Measurements from ENCODE around the gene NKX6-1.
A peak's percentile ranks its signal among the peaks of the same experiment; 100 is the strongest.

NKX6-1 gene

DNA sequence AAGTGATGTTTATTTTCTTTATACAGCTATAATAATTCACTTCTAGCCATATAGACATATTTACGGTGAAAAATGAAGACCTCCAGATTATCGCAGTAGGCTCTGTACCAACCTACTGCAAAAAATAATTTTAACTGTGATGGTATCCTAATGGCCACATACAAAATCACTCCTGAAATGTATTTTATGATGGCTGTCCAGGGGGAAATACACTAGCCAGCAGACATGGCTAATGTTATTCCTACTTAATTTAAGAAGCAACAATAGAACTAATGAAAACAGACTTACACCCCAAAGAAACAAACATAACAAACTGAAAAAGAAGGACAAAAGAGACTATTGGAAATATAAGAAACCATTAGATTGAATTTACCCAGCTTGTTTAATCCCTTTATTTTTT is 4.6 kb downstream of the NKX6-1 start:
- Mint-ChIP-seq H3K36me3 (ENCODE audit: low read depth) (no peaks in the 10 kb centered on the region), H3K27me3 (ENCODE audit: low read depth) (peaks cover 98% of the 10 kb centered on the region), H3K4me3 (no peak overlapping the region), H3K27ac (no peak overlapping the region), H3K4me1 (peaks cover 29% of the 10 kb centered on the region), H3K9me3 (peaks cover 4% of the 10 kb centered on the region)
- TF ChIP-seq, protein P1, sequence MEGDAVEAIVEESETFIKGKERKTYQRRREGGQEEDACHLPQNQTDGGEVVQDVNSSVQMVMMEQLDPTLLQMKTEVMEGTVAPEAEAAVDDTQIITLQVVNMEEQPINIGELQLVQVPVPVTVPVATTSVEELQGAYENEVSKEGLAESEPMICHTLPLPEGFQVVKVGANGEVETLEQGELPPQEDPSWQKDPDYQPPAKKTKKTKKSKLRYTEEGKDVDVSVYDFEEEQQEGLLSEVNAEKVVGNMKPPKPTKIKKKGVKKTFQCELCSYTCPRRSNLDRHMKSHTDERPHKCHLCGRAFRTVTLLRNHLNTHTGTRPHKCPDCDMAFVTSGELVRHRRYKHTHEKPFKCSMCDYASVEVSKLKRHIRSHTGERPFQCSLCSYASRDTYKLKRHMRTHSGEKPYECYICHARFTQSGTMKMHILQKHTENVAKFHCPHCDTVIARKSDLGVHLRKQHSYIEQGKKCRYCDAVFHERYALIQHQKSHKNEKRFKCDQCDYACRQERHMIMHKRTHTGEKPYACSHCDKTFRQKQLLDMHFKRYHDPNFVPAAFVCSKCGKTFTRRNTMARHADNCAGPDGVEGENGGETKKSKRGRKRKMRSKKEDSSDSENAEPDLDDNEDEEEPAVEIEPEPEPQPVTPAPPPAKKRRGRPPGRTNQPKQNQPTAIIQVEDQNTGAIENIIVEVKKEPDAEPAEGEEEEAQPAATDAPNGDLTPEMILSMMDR (IDR thresholded peaks at IDR 0.05; ENCODE audit: unreplicated experiment in 3 of 3) = no peak

DNA sequence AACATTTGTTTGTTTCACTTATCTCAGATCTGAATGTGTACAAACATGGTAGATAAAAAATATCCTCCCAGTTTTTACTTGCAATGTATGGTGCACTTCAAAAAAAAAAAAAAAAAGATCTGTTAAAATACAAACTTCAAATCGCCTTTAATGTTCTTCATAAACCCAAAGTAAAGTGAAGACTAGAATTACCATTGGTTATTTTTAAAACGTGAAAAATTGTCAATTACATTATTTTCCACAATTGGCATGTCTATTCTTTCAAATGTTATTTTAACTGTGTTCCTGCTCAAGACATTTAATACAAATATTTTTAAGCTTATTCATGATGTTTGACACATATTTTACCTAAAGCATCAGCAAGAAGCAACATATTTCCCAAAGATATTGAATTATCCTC is 5.0 kb downstream of the NKX6-1 start:
- TF ChIP-seq, protein P1 (IDR thresholded peaks at IDR 0.05; ENCODE audit: unreplicated experiment in 3 of 3) = no peak
- Mint-ChIP-seq H3K36me3 (ENCODE audit: low read depth) (no peaks in the 10 kb centered on the region), H3K4me3 (peak overlapping the region in 2 of 3 experiments; percentile 26), H3K27ac (no peak overlapping the region), H3K9me3 (peaks cover 4% of the 10 kb centered on the region), H3K27me3 (ENCODE audit: low read depth) (peaks cover 98% of the 10 kb centered on the region), H3K4me1 (peaks cover 29% of the 10 kb centered on the region)

DNA sequence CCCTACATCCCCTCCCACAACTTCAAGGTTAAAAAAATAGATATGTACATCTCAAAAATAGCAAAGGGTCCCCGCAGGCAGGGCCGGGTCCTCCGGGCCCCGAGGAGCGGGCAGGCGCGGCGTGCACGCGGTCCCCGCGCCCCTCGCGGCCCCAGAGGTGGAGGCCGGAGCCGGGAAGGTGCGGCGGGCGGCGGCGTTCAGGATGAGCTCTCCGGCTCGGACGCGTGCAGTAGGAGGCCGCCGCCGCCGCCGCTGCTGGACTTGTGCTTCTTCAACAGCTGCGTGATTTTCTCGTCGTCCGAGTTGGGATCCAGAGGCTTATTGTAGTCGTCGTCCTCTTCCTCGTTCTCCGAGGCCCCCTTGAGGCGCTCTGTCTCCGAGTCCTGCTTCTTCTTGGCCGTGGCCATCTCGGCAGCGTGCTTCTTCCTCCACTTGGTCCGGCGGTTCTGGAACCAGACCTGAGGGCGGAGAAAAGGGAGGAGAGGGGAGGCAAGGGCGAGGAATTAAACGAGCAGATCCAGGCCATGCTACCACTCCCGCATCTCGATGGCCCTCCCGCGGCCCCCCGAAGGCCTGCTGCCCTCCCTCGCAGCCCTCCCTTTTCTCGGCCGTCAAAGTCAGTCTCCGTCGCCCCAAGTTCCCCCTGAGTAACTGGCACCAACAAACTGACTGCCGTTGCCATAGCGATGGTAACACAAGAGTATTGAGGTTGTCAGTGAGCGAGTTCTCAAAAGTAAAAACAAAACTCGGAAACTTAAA is 5.8 kb downstream of the NKX6-1 start:
- Mint-ChIP-seq H3K27ac (no peak overlapping the region), H3K4me3 (peak overlapping the region; percentile 80 to 81 (median 81)), H3K4me1 (peaks cover 25% of the 10 kb centered on the region), H3K36me3 (ENCODE audit: low read depth) (no peaks in the 10 kb centered on the region), H3K27me3 (ENCODE audit: low read depth) (peaks cover 98% of the 10 kb centered on the region), H3K9me3 (peaks cover 4% of the 10 kb centered on the region)
- TF ChIP-seq, protein P1 (IDR thresholded peaks at IDR 0.05; ENCODE audit: unreplicated experiment in 3 of 3) = peak; percentile 25 to 45 (median 41)

- Mint-ChIP-seq H3K27ac (no peak overlapping the region), H3K27me3 (ENCODE audit: low read depth) (peaks cover 98% of the 10 kb centered on the region), H3K4me3 (peak overlapping the region; percentile 55 to 64 (median 57)), H3K9me3 (peaks cover 4% of the 10 kb centered on the region), H3K4me1 (peaks cover 24% of the 10 kb centered on the region), H3K36me3 (ENCODE audit: low read depth) (no peaks in the 10 kb centered on the region)
- TF ChIP-seq, protein P1 (IDR thresholded peaks at IDR 0.05; ENCODE audit: unreplicated experiment in 3 of 3) = no peak
These were observed 6.4 kb downstream of the NKX6-1 start for GRCh38 chr4:84492737-84493091.

- Mint-ChIP-seq H3K36me3 (ENCODE audit: low read depth) (no peaks in the 10 kb centered on the region), H3K4me1 (peaks cover 24% of the 10 kb centered on the region), H3K27me3 (ENCODE audit: low read depth) (peaks cover 99% of the 10 kb centered on the region), H3K9me3 (peaks cover 4% of the 10 kb centered on the region), H3K4me3 (peak overlapping the region; percentile 39 to 63 (median 50)), H3K27ac (no peak overlapping the region)
- TF ChIP-seq, protein P1 (IDR thresholded peaks at IDR 0.05; ENCODE audit: unreplicated experiment in 3 of 3) = no peak
These were observed 6.8 kb downstream of the NKX6-1 start for GRCh38 chr4:84492290-84492689.

DNA sequence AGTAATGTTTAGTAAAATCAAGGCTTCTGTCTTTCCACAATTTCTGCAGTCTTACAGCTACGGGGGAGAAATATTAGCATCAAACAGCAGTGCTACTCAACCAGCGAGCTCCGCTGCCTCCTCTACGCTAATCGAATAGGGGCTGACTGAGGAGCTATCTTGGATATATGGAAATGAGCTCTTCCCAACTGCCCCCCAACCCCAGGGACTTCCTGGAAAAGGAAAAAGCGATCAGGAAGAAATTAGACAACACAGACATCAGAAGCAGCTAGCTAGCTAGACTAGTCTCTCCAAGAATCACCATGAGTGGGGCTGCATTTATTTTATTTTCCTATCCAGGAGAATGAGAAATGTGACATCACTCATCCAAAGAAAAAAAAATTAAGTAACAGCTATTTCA is 7.6 kb downstream of the NKX6-1 start:
- TF ChIP-seq, protein P1 (IDR thresholded peaks at IDR 0.05; ENCODE audit: unreplicated experiment in 3 of 3) = no peak
- Mint-ChIP-seq H3K4me3 (no peak overlapping the region), H3K27me3 (ENCODE audit: low read depth) (peaks cover 99% of the 10 kb centered on the region), H3K4me1 (peaks cover 16% of the 10 kb centered on the region), H3K36me3 (ENCODE audit: low read depth) (no peaks in the 10 kb centered on the region), H3K9me3 (peaks cover 4% of the 10 kb centered on the region), H3K27ac (no peak overlapping the region)

Measured in nephron (organoid).